Body of pancreas (tissue), 4 donors: ENCODE results near the gene GRIA3.

Experiments used
- CTCF ChIP-seq, 7 experiments: fragments of 450-650 bp in 4 of 7; fragments of 200-600 bp in 3 of 7; sonication (generic) in 3 of 7; IDR thresholded peaks; one replicate each; pipeline ENCODE4 v1.5.1; 2016 to 2019; ENCODE audit warnings: antibody characterized with exemption in 7 of 7
- POLR2A ChIP-seq, 3 donors: fragments of 450-650 bp; IDR thresholded peaks; one replicate each; pipeline ENCODE4 v1.6.1; 2016; ENCODE audit warnings: antibody characterized with exemption in 3 of 3, mild to moderate bottlenecking in 2 of 3

DNA sequence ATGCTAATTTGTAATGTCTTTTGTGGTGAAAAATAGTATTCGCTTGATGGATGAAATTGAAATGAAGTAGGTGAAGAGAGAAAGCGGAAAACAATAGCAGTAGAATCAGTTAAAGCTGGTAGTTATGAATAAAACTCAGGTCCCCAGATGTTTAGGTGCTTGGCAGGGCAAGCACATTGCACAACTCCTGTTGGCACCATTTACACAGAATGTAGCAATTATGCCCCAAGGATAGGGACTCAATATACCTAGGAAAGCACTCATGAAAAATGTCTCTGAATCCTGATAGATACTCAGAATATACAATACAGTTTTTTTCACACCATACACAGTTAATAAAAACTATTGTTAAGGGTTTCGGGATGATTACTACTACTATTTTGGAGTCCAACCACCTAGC is 26.5 kb upstream of the GRIA3 start:
- TF ChIP-seq POLR2A (IDR thresholded peaks at IDR 0.05) (no peak), CTCF (IDR thresholded peaks at IDR 0.05) (no peak)
